ENCODE measurements around the gene UQCC2.

The UQCC2 gene

GRCh38 chr6:33682341-33682740 lies 29.2 kb downstream of the UQCC2 start:
- TF ChIP-seq CTCF (IDR thresholded peaks at IDR 0.05), result no peak
- no peak for TF ChIP-seq ZFX (IDR thresholded peaks at IDR 0.05; ENCODE audit: borderline replicate concordance)
- no peak overlapping the region for H3K27ac ChIP-seq

GRCh38 chr6:33679761-33680160 lies 31.7 kb downstream of the UQCC2 start:
- H3K27ac ChIP-seq, result no peak overlapping the region
- TF ChIP-seq CTCF (IDR thresholded peaks at IDR 0.05) (no peak), ZFX (IDR thresholded peaks at IDR 0.05; ENCODE audit: borderline replicate concordance) (no peak)

- H3K27ac ChIP-seq, result no peak overlapping the region
Measured at GRCh38 chr6:33678932-33679490, 32.5 kb downstream of the UQCC2 start.

GRCh38 chr6:33678233-33678931 lies 33.1 kb downstream of the UQCC2 start:
- no peak overlapping the region for H3K27ac ChIP-seq
- TF ChIP-seq CTCF (IDR thresholded peaks at IDR 0.05) (no peak), ZFX (IDR thresholded peaks at IDR 0.05; ENCODE audit: borderline replicate concordance) (no peak)

More at GRCh38 chr6:33678932-33679490, 32.5 kb downstream of the UQCC2 start:
- TF ChIP-seq ZFX (IDR thresholded peaks at IDR 0.05; ENCODE audit: borderline replicate concordance) (no peak), CTCF (IDR thresholded peaks at IDR 0.05) (no peak)

GRCh38 chr6:33677689-33678088 lies 33.8 kb downstream of the UQCC2 start:
- H3K27ac ChIP-seq, result no peak overlapping the region
- no peak for TF ChIP-seq ZFX (IDR thresholded peaks at IDR 0.05; ENCODE audit: borderline replicate concordance)
- TF ChIP-seq CTCF (IDR thresholded peaks at IDR 0.05), result no peak

- H3K27ac ChIP-seq, result no peak overlapping the region
Measured at GRCh38 chr6:33677143-33677660, 34.3 kb downstream of the UQCC2 start.

More at GRCh38 chr6:33677143-33677660, 34.3 kb downstream of the UQCC2 start:
- TF ChIP-seq CTCF (IDR thresholded peaks at IDR 0.05) (no peak), ZFX (IDR thresholded peaks at IDR 0.05; ENCODE audit: borderline replicate concordance) (no peak)

Data from 22Rv1 (cell line).